NT2/D1 (cell line): ENCODE measurements around the gene FBLN5.

ENCODE experiments used
- SUZ12 ChIP-seq: IDR thresholded peaks from 2 replicates; pipeline ENCODE4 v1.6.1; 2011; ENCODE audit not compliant: insufficient read length, insufficient read depth; ENCODE audit errors: extremely low read depth
- YY1 ChIP-seq: IDR thresholded peaks from 2 replicates; pipeline ENCODE4 v1.6.1; 2011; ENCODE audit not compliant: insufficient read length, insufficient read depth

DNA sequence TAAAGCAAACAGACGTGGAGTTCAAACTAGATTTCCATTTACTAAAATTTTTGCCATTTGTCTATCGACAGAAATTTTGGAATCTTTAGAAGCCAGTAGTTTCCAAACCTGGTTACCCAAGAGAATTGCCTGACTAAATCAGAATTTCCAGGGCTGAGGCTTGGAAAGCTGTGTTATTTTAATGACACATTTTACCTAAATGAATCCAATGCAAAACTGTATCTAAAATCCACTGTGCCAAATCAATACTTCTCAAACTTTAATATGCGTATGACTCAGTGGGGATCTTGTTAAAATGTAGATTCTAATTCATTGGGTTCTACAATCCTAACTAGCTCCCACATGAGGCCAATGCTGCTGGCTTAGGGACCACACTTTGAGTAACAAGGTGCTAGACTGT lies 45.2 kb downstream of the FBLN5 start:
- TF ChIP-seq YY1 (no peak), SUZ12 (no peak)
